Large intestine (tissue), 3 donors: ENCODE results near the gene CKAP2. TPM values are rescaled to one million over a fixed set of nuclear protein-coding genes. Genes with fewer than 3 reads are reported as not detected.
"Not testable (repeated sequence)": the region's sequence is repeated elsewhere in the genome, so short reads cannot be mapped to it uniquely, and the experiment has no call there.

Experiments
- DNase-seq, 2 donors: peaks; one replicate each; pipeline versions ENCODE4 v3.0.0 to v3.0.0-alpha.2; 2013
- H3K27ac ChIP-seq: one replicate; pipeline ENCODE4 v1.5.1; 2013; ENCODE audit warnings: low read length
- H3K27me3 ChIP-seq: 2 replicates; pipeline ENCODE4 v1.6.1; 2013; ENCODE audit warnings: low read length; ENCODE audit not compliant: control insufficient read depth, insufficient read depth
- H3K36me3 ChIP-seq: 2 replicates; pipeline ENCODE4 v1.6.1; 2013; ENCODE audit warnings: low read length; ENCODE audit not compliant: control insufficient read depth, insufficient read depth
- H3K4me1 ChIP-seq: one replicate; pipeline ENCODE4 v1.6.1; 2013; ENCODE audit warnings: low read length; ENCODE audit not compliant: control insufficient read depth, insufficient read depth
- H3K4me3 ChIP-seq: one replicate; pipeline ENCODE4 v1.5.1; 2013; ENCODE audit warnings: low read length
- H3K9me3 ChIP-seq: one replicate; pipeline ENCODE4 v1.6.1; 2013; ENCODE audit warnings: mild to moderate bottlenecking, low read depth, low read length, moderate library complexity; ENCODE audit not compliant: control insufficient read depth
- WGBS: methylation state at CpG from one replicate; pipeline ENCODE4 v1.1.5; 2013; ENCODE audit warnings: low lambda C conversion rate; ENCODE audit not compliant: insufficient coverage; 5-methylcytosine and 5-hydroxymethylcytosine counted together
- polyA plus RNA-seq: library from polyadenylated mRNA; unstranded; fragments of 120-200 nt; gene quantifications from one replicate; pipeline ENCODE4 v1.2.1, GENCODE V29; 2013

Gene CKAP2
- polyA plus RNA-seq, 1 donor: 30.1 TPM

- H3K27me3 ChIP-seq, H3K4me3 ChIP-seq, H3K9me3 ChIP-seq, H3K36me3 ChIP-seq, H3K27ac ChIP-seq, DNase-seq, H3K4me1 ChIP-seq: not testable (repeated sequence)
- no CpG with 5 or more reads among the region's 5 CpGs for WGBS
Measured at GRCh38 chr13:52491015-52491414, 35.7 kb downstream of the CKAP2 start.

- H3K27me3 ChIP-seq, H3K4me1 ChIP-seq, H3K4me3 ChIP-seq, H3K27ac ChIP-seq, DNase-seq, H3K36me3 ChIP-seq, H3K9me3 ChIP-seq: not testable (repeated sequence)
- no CpG with 5 or more reads among the region's 5 CpGs for WGBS
Measured at GRCh38 chr13:52494241-52494640, 39.0 kb downstream of the CKAP2 start.

DNA sequence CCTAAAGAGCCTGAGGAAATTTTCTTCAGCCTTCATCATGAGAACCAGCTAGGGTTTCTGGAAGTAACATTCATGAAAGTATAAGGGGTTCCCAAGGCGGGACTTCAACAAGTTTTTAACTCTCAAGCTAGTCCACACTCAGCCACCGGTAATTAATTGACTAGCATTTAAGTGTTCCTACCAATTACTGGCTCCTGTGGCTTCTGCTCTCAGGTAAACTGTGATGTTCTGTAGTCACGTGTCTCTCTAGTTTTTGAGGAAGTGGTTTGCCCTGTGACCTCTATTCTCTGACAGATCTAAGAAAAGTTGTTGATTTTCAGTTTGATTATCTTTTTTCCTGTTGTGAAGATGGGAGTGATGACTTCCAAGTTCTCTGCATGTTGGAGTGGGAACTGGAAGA is 42.7 kb downstream of the CKAP2 start:
- H3K4me3 ChIP-seq, H3K27me3 ChIP-seq, H3K9me3 ChIP-seq, DNase-seq, H3K36me3 ChIP-seq, H3K4me1 ChIP-seq, H3K27ac ChIP-seq: not testable (repeated sequence)
- no CpG with 5 or more reads among the region's 3 CpGs for WGBS

DNA sequence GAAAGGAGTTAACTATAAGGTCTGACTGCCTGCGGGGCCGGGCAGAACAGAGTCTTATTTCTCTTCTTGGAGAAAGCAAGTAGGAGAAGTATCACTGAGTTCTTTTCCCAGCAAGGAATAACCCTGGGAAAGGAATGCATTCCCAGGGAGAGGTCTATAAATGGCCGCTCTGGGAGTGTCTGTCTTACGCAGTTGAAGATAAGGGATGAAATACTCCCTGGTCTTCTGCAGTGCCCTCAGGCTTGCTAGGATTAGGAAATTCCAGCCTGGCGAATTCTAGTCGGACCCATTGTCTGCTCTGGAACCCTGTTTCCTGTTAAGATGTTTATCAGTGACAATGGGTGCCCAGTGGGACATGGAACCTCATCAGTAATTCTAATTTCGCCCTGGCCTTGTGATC is 47.0 kb downstream of the CKAP2 start:
- not testable (repeated sequence) for H3K36me3 ChIP-seq, DNase-seq
- WGBS: no CpG with 5 or more reads among the region's 7 CpGs

DNA sequence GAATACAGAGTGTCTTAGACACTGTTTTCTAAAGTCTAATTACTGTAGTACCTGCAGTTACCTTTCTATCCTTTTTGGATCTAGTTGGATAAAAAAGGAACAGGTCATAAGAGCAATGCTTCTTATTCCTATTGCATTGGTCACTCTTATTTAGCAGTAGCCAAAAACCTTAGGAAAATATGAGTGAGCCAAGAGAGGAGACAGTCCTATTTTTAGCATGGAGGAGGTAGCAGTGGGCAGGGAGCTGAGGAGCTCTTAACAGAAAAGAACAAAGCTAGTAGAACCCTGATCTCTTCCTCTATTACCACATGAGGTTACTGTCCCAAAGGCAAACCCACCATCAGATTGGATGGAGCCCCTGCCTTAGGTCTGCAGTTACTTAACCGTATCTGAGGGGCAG is 50.6 kb downstream of the CKAP2 start:
- not testable (repeated sequence) for H3K4me3 ChIP-seq, H3K4me1 ChIP-seq, DNase-seq, H3K9me3 ChIP-seq, H3K36me3 ChIP-seq, H3K27me3 ChIP-seq, H3K27ac ChIP-seq
- WGBS: no CpG with 5 or more reads among the region's 1 CpG

More for the DNA sequence above, 47.0 kb downstream of the CKAP2 start:
- not testable (repeated sequence) for H3K4me1 ChIP-seq, H3K4me3 ChIP-seq, H3K27me3 ChIP-seq, H3K27ac ChIP-seq, H3K9me3 ChIP-seq

GRCh38 chr13:52509532-52509931 is 54.3 kb downstream of the CKAP2 start:
- not testable (repeated sequence) for H3K4me3 ChIP-seq, DNase-seq, H3K9me3 ChIP-seq, H3K27me3 ChIP-seq, H3K27ac ChIP-seq, H3K4me1 ChIP-seq, H3K36me3 ChIP-seq
- no CpG with 5 or more reads among the region's 6 CpGs for WGBS

- not testable (repeated sequence) for H3K4me3 ChIP-seq, H3K27ac ChIP-seq, H3K36me3 ChIP-seq
Measured at GRCh38 chr13:52510221-52510797, 55.0 kb downstream of the CKAP2 start.

DNA sequence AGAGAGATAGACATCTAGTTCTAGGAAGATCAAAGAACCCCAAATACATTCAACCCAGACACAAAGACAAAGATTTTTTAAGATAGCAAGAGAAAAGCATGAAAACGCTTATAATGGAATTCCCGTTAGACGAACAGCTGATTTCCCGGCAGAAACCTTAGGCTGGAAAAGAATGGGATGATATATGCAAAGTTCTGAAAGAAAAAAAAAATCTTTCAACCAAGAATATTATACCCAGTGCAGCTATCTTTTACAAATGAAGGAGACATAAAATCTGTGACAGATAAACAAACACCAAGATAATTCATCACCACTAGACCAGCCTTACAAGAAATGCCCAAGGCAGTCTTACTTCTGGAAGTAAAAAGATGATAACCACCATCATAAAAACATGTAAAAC is 56.3 kb downstream of the CKAP2 start:
- not testable (repeated sequence) for DNase-seq, H3K36me3 ChIP-seq, H3K4me3 ChIP-seq, H3K27me3 ChIP-seq, H3K27ac ChIP-seq, H3K4me1 ChIP-seq, H3K9me3 ChIP-seq
- 100% methylated on average over 2 of the region's 4 CpGs for WGBS

More at GRCh38 chr13:52510221-52510797, 55.0 kb downstream of the CKAP2 start:
- DNase-seq, H3K9me3 ChIP-seq, H3K4me1 ChIP-seq, H3K27me3 ChIP-seq: not testable (repeated sequence)
- WGBS: no CpG with 5 or more reads among the region's 3 CpGs

GRCh38 chr13:52513957-52514596 is 58.8 kb downstream of the CKAP2 start:
- not testable (repeated sequence) for H3K4me1 ChIP-seq, H3K9me3 ChIP-seq, H3K36me3 ChIP-seq, H3K27ac ChIP-seq, H3K27me3 ChIP-seq, DNase-seq, H3K4me3 ChIP-seq
- no CpG with 5 or more reads among the region's 6 CpGs for WGBS

DNA sequence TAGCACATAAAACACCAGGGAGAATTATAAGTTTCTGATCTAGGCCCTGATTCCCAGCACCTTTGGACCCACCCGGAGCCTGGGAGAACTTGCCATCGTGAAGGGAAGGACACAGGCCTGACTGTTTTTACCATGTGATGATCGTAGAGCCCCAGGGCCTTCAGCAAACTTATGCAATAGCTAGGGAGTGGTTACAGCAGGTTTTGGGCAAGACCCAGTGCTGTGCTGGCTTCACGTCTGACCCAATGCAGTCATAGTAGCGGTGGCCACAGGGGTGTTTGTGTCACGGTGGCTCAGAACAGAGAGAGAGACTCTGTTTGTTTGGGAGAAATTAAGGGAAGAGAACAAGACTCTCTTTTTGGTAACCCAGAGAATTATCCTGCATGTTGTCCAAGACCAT is 68.0 kb downstream of the CKAP2 start:
- not testable (repeated sequence) for H3K27me3 ChIP-seq, H3K9me3 ChIP-seq, H3K4me1 ChIP-seq, H3K27ac ChIP-seq, DNase-seq, H3K36me3 ChIP-seq, H3K4me3 ChIP-seq
- WGBS: no CpG with 5 or more reads among the region's 6 CpGs
